Ramos (cell line): ENCODE results near the gene SUPT5H.
"Not testable (repeated sequence)": the region's sequence is repeated elsewhere in the genome, so short reads cannot be mapped to it uniquely, and the experiment has no call there.

Experiments used
- in situ Hi-C: fragments of 300-500 bp; cut with MboI; formaldehyde crosslinking; loops from one replicate; pipeline ENCODE4 v1.14.3; 2022; ENCODE audit warnings: low sequenced_read_pairs; ENCODE audit not compliant: unreplicated experiment

Gene SUPT5H

DNA sequence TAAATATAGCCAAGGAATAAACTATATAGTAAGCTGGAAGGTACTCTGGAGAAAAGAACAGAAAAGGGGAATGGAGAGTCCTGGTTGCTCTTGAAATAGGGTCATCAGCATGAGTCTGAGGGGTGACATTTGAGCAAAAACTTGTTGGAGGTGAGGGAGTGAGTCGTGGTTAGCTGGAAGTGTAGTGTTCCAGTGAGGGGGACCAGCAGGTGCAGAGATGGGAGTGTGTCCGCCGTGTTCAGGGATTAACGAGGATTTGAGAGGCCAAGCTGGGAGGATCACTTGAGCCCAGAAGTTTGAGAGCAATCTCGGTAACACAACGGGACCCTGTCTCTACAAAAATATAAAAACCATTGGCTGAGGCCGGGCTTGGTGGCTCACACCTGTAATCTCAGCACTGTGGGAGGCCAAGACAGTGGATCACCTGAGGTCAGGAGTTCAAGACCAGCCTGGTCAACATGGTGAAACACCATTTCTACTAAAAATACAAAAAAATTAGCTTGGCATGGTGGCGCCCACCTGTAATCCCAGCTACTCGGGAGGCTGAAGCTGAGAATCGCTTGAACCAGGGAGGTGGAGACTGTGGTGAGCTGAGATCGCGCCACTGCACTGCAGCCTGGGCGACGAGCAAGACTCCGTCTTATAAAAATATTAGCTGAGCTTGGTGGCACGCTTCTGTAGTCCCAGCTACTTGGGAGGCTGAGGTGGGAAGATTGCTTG, 1.1 kb downstream of the SUPT5H start:
- in situ Hi-C loops: loop anchor here (25.0 kb wide), 1 partner anchor 391 kb away; the partner anchor contains the start of genes DYRK1B and FBL

DNA sequence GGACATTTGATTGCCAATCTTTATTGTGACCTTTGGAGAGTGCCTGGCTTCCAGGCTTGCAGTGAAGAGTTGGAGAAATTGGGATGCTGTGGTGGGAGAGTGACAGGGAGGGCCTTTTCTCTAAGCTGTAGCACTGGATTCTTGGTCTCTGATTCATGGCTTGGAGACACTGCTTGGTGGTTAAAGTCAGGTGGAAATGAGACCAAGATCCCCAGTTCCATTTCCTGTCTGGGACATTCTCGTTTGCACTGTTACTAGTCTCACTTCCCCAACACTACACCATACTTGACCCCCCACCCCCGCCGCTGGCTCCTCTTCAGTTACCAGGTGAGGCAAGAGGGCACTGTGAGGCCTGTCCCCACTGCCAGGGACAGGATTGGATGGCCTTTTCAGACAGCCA, 2.9 kb downstream of the SUPT5H start:
- in situ Hi-C loops: loop anchor here (25.0 kb wide), 1 partner anchor 389 kb away; the partner anchor contains the start of genes DYRK1B and FBL

DNA sequence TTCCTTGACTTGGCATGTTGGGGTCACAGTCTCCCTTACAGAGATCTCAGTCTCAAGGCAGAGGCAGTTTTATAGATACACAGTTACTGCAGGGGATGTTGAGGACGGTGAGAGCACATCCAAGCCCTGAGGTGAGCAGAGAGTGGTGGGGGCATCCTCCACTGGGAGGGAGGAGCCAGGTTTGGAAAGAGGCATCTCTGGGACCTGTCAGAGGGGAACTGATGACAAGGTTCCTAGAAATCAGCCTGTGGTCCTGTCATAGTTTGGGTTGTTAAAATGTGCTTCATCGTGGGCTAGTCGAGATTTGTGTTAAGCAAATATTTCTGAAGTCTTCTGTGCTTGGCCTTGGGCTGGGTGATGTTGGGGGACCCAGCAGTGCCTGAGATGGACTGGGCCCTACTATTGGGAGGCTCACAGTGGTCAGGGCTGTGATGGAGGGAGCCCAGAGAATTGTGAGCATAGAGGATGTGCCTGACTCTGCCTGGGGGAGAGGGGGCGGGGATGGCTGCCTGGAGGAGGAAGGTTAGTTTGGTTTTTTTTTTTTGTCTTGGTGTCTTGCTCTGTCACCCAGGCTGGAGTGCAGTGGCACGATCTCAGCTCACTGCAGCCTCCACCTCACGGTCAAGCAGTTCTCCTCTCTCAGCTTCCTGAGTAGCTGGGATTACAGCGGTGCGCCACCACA, 3.9 kb downstream of the SUPT5H start:
- in situ Hi-C loops: loop anchor here (25.0 kb wide), 1 partner anchor 388 kb away; the partner anchor contains the start of genes DYRK1B and FBL

DNA sequence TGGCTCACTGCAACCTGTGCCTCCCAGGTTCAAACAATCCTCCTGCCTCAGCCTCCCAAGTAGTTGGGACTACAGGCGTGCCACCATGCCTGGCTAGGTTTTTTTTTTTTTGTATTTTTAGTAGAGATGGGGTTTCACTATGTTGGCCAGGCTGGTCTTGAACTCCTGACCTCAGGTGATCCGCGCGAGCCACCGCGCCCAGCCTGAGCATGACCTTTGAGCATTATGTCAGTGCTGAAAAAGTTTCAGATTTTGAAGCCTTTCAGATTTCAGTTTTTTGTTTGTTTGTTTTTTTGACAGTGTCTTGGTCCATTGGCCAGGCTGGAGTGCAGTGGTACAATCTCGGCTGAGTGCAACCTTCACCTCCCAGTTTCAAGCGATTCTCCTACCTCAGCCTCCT, 5.9 kb downstream of the SUPT5H start:
- in situ Hi-C loops: not testable (repeated sequence)

DNA sequence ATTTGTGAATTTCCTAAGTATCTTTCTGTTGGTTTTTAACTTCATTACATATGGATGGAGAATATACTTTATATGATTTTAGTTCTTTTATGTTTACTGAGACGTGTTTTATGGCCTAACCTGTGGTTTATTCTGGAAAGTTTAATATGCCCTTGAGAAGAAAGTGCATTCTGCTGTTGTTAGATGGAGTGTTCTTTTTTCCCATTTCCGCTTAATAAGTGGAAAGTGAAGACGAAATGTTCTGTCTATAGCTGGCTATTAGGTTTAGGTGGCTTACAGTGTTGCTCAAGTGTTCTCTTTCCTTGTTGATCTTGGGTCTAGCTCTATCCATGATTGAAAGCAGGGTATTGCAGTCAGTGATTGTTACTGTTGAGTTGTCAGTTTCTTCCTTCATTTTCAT, 18.0 kb downstream of the SUPT5H start:
- in situ Hi-C loops: no loop called here

DNA sequence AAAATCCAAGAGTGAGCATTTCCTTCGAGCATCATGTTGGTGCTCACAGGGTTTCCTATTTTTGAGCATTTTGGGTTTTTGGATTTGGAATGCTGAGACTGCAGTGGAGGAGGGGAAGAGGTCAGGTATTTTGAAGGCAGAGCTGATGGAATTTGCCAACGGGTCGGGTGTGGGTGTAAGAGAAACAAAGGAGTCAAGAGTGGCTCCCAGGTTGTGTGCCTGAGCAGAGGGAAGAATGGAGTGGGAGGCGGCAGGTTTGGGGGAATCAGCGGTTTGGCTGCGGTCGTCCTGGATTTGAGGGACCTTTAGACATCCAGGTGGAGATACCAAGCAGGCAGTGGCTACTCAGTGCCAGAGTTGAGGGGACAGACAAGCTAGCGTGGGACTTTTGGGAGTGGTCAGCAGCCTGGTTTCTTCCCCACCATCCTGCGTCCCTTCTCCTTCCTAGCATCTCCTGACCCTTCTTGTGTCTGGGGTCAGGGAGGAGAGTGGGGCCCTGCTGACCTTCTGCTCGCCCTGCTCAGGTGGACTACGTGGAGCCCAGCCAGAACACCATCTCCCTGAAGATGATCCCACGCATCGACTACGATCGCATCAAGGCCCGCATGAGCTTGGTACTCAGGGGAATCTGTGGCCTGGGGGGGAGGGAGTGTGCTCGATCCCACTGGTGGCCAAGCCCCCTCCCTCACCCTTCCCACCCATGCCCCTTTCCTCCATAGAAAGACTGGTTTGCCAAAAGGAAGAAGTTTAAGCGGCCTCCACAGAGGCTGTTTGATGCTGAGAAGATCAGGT, 20.8 kb downstream of the SUPT5H start:
- in situ Hi-C loops: no loop called here

DNA sequence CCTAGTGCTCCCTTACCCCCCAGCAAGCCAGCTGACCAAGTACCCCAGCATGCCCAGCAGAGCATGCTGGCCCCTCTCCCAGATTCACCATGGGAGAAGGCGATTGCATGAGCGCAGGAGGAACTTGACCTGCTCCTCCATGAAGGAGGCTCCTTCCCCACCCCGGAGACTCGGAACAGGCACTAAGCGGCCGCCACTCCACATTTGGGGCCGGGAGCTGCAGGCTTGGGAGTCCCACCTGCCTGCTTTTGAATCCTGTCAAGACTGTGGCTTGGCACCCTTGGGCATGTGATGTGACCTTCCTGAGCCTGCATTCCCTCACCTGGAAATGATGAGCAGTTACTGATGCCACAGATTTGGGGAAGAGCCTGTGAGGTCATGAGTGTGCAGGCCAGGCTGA, 22.6 kb downstream of the SUPT5H start:
- in situ Hi-C loops: no loop called here

DNA sequence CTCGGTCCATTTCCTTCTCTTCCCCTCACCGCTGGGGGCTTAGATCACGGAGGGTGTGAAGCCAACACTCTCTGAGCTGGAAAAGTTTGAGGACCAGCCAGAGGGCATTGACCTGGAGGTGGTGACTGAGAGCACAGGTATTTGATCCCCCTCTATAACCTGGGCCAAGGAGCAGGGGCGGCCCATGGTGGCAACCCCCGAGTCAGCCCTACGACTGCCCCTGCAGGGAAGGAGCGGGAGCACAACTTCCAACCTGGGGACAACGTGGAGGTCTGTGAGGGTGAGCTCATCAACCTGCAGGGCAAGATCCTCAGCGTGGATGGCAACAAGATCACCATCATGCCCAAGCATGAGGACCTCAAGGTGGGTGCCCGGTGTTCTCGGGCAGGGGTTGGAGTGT, 23.7 kb downstream of the SUPT5H start:
- in situ Hi-C loops: no loop called here

DNA sequence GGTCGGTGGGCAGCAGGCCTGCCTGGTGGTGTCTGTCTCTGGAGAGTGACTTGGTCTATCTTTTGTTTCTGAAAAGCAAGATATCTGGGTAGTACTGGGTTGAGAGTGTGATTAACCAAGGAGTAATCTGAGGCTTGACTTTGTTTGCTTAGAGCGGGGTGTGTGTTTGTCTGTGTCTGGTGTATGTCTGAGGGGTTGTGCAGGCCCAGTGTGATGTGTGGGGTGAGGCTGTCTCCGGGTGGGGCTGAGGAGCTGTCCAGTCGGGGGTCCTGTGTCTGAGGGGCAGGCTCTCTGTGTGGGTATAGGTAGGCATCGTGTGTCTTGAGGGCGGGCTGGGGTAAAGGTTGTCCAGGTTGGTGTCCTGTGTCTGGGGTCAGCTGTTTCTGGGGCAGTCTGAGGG, 24.2 kb downstream of the SUPT5H start:
- in situ Hi-C loops: no loop called here

DNA sequence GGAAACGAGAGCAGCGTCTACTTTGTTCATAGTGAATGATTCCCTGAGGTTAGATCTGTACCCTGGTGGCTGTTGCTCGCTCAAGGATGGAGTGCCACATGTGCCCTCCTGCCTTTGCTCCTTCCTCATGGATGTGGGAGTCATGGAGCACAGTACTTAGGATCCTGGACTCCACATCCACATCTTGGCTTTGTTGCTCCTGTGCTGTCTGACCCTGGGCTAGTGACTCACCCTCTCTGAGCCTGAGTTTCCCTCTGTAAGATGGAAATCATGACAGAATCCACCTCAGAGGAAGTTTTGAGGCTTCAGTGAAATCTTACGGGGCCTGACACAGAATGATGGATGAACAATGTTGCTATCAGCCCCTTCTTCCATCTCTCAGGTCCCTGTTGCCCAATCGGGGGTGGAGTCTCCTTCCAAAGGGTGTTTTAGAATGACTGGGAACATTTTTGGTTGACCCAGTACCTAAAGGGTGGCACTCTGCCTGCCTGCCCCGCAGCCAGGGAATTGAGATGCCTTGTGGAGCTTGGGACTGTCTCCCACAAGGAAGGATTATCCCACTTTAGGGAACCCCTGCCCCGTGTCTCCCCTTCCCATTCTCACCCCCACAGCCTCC, 25.4 kb downstream of the SUPT5H start:
- in situ Hi-C loops: no loop called here

DNA sequence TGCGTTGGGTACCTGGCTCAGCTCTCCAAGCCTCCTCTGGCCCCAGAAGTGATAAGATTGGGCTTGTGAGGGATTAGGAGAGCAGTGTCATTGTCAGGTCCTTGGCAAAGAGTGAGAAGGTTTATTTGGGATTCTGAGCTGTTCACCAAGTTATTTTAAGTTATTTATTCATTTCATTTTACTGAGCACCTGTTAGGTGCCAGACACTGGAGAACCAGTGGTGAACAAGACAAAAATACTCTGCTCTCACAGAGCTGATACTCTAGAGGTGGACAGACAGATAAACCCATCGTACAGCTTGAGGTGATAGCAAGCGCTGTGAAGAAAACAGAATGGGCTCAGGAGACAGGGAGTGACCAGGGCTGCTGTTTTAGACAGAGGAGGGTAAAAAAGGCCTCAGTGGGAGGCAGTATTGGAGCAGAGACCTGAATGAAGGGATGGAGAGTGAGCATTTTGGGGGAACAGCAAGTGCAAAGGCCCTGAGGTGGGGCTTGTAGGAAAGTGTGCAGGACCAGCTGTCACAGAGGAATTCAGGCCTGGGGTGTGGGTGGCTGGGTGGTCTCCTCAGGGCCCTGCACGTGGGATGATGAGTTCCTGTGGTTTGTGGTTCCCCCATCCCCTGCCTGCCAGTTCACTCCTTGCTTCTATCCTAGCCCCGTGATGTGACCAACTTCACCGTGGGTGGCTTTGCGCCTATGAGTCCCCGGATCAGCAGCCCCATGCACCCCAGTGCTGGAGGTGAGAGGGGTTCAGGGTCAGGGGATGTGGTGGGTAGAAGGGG, 26.6 kb downstream of the SUPT5H start:
- in situ Hi-C loops: no loop called here

DNA sequence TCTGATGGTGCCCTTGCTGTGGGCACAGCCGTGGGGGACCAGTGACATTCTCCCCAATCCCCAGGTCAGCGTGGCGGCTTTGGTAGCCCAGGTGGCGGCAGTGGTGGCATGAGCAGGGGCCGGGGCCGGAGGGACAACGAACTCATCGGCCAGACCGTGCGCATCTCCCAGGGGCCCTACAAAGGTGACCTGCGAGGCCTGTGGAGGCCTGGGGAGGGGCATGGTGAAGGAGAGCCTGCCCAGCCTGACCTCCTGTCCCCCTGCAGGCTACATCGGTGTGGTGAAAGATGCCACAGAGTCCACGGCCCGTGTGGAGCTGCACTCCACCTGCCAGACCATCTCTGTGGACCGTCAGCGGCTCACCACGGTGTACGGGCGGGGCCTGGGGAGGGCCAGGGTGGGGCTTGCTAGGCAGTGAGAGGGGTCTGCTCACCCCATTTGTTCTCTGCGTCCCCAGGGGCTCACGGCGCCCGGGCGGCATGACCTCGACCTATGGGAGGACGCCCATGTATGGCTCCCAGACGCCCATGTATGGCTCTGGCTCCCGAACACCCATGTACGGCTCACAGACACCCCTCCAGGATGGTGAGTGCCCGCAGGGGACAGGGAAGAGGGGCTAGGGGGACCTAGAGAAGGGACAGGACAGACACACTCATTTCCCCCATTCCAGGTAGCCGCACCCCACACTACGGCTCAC, 27.5 kb downstream of the SUPT5H start:
- in situ Hi-C loops: no loop called here

DNA sequence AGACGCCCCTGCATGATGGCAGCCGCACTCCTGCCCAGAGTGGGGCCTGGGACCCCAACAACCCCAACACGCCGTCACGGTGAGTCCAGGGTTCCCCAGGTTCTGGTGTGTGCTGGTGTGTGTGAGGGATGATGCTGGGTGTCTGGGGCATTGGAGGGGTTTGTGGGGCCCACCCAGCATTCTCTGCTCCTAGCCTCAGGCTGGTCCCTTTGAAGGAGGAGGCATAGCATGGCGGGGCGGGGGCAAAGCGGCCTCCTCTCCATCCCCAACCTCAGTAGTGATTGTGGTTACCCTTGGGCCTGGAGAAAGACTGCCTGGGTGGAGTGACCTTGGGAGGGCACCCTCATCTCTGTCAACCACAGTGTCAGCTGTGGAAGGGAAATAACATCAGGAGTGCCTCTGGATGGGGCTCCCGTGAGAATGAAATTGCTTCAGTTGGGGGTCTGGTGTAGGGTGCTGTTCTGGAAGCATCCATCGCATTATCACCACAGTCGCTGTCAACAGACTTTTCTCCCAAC, 28.1 kb downstream of the SUPT5H start:
- in situ Hi-C loops: no loop called here

DNA sequence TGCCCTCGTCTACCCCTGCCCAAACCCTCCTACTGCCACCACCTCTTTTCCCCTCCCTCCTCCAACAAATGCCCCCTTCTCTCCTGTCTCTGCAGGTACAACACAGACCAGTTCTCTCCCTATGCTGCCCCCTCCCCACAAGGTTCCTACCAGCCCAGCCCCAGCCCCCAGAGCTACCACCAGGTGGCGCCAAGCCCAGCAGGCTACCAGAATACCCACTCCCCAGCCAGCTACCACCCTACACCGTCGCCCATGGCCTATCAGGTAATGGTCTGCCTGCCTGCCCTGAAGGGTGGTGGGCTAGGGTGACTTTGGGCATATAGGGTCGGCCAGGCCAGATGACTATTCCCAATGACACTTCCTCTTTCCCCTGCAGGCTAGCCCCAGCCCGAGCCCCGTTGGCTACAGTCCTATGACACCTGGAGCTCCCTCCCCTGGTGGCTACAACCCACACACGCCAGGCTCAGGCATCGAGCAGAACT, 28.8 kb downstream of the SUPT5H start:
- in situ Hi-C loops: no loop called here

DNA sequence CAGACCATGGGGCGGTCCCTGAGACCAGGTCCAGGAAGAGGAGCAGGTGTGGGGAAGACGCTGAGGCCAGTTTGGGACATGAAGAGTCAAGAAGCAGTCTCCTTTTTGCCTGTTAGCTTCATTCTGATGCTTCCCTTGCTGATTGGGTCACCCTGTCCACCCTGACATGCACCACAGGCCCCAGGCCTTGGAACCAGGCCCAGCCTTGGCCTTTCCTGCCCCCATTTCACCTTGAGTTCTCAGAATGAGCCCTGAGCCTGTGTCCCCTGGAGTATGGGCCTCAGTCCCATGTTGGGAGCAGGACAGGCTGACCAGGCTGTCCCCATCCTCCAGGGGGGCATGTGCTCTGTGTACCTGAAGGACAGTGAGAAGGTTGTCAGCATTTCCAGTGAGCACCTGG, 30.4 kb downstream of the SUPT5H start:
- in situ Hi-C loops: no loop called here

DNA sequence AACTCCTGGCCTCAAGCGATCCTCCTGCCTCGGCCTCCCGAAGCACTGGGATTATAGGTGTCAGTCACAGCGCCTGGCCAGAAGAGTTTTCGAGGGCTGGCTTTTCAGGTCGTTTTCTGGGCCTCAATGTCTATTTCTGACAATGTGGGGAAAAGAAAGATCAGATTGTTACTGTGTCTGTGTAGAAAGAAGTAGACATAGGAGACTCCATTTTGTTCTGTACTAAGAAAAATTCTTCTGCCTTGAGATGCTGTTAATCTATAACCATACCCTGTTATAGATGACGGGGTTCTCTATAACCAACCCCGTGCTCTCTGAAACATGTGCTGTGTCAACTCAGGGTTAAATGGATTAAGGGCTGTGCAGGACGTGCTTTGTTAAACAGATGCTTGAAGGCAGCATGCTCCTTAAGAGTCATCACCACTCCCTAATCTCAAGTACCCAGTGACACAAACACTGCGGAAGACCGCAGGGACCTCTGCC, 34.0 kb downstream of the SUPT5H start:
- in situ Hi-C loops: not testable (repeated sequence)

DNA sequence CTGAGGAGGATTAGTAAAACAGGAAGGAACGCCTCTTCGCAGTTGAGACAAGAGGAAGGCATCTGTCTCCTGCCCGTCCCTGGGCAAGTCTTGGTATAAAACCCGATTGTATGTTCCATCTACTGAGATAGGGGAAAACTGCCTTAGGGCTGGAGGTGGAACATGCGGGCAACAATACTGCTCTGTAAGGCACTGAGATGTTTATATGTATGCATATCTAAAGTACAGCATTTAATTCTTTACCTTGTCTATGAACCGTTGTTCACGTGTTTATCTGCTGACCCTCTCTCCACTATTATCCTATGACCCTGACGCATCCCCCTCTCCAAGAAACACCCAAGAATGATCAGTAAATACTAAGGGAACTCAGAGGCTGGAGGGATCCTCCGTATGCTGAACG, 34.5 kb downstream of the SUPT5H start:
- in situ Hi-C loops: no loop called here

DNA sequence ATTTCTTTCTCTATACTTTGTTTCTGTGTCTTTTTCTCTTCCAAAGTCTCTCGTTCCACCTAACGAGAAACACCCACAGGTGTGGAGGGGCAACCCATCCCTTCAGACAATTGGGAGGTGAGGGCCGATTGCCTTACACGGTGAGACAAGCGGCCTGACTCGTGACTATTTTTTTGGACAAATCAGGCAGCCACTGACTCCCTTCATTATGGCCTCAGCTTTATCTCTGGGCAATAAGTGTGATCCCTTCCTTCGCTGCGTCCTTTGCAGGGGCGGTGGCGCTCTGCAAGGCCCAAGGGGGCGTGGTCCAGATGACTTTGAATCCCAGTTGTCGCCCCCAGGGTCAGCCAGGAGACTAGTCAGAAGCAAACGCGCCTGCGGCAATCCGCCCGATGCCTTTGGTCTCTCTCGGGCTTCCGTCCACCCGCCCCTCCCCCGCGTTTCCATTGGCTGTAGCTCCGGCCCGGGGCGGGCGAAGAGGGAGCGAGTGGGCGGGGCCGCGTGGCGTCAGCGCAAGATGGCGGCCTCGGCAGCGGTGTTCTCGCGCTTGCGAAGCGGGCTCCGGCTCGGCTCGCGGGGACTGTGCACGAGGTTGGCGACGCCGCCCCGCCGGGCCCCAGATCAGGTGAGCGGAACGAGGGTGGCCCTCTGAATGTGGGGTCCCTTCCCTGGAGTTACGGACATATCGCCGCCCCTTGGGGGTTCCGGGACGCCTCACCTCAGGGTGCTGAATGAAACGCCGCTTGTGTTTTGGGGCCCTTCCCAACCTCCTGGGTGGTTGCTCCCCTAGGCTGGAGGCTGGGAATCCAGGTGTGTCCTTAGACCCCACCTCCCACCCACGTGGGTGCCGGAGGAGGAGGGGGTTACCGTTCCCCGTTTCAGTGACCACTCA, 35.2 kb downstream of the SUPT5H start, which contains the start of gene TIMM50:
Gene TIMM50, plus strand, starts transcription at position 502 of the 892 bp plus-strand sequence. Its CDS starts 16 bp downstream, at position 518.
- in situ Hi-C loops: no loop called here
